Ovary (tissue), 3 donors: ENCODE measurements around the gene ZNF319.

Source experiments
- CTCF ChIP-seq, 3 donors: fragments of 450-650 bp in 2 of 3; fragments of 200-600 bp in 1 of 3; IDR thresholded peaks; one replicate each; pipeline versions ENCODE4 v1.5.1 to v1.8.0; 2016 to 2022; ENCODE audit warnings: antibody characterized with exemption in 3 of 3, mild to moderate bottlenecking in 1 of 3
- POLR2A ChIP-seq: fragments of 450-650 bp; IDR thresholded peaks from one replicate; pipeline ENCODE4 v1.6.1; 2017; ENCODE audit warnings: antibody characterized with exemption, mild to moderate bottlenecking, moderate library complexity
- donor health status: DM: no; HTN: no; CAD: no.

DNA sequence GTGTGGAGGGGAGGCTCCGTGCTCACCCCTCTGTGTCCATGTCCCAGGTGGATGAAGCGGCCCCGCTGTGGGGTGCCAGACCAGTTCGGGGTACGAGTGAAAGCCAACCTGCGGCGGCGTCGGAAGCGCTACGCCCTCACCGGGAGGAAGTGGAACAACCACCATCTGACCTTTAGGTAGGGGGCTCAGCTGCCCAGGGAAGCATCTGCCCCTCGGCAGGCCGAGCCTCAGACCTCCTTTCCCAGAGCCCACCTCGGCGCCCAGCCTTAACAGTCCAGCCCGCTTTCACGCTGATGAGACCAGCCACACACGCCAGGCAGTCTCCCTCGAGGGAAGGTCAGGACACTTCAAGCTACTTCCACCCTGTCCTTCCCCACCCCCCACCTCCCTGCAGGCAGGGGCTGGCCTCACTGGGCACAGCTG lies 37.8 kb upstream of the ZNF319 start:
- TF ChIP-seq CTCF (IDR thresholded peaks at IDR 0.05) = no peak
- no peak for TF ChIP-seq POLR2A
